H1 (cell line): ENCODE measurements around the gene OSCP1.

Experiments used
- CHD7 ChIP-seq: fragments of 300-600 bp; sonication (generic); IDR thresholded peaks from 2 replicates; pipeline ENCODE4 v1.7.1; 2012; ENCODE audit warnings: low read length, moderate library complexity, mild to moderate bottlenecking, inconsistent platforms; ENCODE audit not compliant: insufficient replicate concordance
- TF ChIP-seq, protein P1 (sequence below): IDR thresholded peaks from 2 replicates; pipeline ENCODE4 v1.6.1; 2012; ENCODE audit warnings: inconsistent platforms
- TF ChIP-seq, protein P2 (sequence below), 3 experiments: IDR thresholded peaks; 1 replicate in 2 of 3; 2 replicates in 1 of 3; pipeline versions ENCODE4 v1.5.1 to v1.6.1; 2011; ENCODE audit warnings: low read length in 3 of 3, mild to moderate bottlenecking in 3 of 3, inconsistent platforms in 2 of 3, low read depth in 1 of 3, moderate library complexity in 1 of 3; ENCODE audit not compliant: insufficient read depth in 1 of 3; ENCODE audit errors: control extremely low read depth in 1 of 3

DNA sequence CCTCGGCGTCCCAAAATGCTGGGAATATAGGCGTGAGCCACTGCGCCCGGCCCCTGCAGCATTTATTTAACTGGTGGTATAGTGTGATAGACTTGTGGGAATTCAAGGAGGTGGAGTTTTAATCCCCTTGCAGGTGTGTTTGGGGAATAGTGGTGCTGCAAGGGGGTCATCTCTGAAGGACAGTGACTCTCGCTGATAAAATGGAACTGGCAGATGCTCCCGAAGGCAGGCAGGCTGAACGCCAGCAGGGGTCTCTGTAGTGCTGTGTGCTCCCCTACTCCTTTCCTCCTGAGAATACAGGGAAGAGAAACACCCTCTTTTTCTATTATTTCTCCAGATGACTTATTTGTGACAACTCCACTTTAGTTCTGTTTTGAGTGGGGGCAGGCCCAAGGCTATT lies 4.0 kb downstream of the OSCP1 start:
- TF ChIP-seq CHD7, result no peak
- TF ChIP-seq, protein P1, sequence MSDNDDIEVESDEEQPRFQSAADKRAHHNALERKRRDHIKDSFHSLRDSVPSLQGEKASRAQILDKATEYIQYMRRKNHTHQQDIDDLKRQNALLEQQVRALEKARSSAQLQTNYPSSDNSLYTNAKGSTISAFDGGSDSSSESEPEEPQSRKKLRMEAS, result no peak
- TF ChIP-seq, protein P2, sequence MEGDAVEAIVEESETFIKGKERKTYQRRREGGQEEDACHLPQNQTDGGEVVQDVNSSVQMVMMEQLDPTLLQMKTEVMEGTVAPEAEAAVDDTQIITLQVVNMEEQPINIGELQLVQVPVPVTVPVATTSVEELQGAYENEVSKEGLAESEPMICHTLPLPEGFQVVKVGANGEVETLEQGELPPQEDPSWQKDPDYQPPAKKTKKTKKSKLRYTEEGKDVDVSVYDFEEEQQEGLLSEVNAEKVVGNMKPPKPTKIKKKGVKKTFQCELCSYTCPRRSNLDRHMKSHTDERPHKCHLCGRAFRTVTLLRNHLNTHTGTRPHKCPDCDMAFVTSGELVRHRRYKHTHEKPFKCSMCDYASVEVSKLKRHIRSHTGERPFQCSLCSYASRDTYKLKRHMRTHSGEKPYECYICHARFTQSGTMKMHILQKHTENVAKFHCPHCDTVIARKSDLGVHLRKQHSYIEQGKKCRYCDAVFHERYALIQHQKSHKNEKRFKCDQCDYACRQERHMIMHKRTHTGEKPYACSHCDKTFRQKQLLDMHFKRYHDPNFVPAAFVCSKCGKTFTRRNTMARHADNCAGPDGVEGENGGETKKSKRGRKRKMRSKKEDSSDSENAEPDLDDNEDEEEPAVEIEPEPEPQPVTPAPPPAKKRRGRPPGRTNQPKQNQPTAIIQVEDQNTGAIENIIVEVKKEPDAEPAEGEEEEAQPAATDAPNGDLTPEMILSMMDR (IDR thresholded peaks at IDR 0.05; ENCODE audit: control extremely low read depth in 1 of 3, insufficient read depth in 1 of 3, low read depth in 1 of 3, low read length in 3 of 3), result peak; percentile 67 to 83 (median 80)
